ENCODE measurements around the gene GRAP2. TPM values are rescaled to one million over a fixed set of nuclear protein-coding genes. Genes with fewer than 3 reads are reported as not detected.
"Not testable (repeated sequence)": the region's sequence is repeated elsewhere in the genome, so short reads cannot be mapped to it uniquely, and the experiment has no call there.

Gene GRAP2
- total RNA-seq, 2 experiments from 2014 or later, result 263 to 266 TPM

DNA sequence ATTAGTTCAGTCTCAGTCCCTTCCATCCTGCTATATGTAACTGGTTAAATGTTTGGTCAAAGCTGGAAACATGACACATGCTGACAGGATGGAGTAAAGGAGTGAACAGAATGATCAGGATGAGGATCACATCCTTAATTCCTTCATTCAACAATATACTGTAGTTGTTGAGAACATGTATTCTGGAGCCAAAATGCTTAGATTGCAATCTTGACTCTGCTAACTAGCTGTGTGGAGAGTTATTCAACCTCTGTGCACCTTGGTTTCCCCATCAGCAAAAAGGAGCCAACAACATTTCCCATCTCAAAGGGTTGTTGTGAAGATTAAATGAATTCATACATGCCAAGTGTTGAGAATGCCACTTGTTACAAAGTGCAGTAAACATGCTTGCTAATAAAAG lies 20.2 kb upstream of the GRAP2 start:
- POLR2A ChIA-PET, result no interaction called here
- H3K4me1 Mint-ChIP-seq, result peaks cover 2% of the 10 kb centered on the region
- DNase-seq (no peak), ATAC-seq (ENCODE audit: low read depth) (no peak)
- H3K36me3 Mint-ChIP-seq, result no peaks in the 10 kb centered on the region
- no peaks in the 10 kb centered on the region for H3K9me3 Mint-ChIP-seq
- H3K4me3 Mint-ChIP-seq, result no peak overlapping the region
- H3K27me3 Mint-ChIP-seq, result peaks cover 6% of the 10 kb centered on the region
- no peak overlapping the region for H3K27ac Mint-ChIP-seq

DNA sequence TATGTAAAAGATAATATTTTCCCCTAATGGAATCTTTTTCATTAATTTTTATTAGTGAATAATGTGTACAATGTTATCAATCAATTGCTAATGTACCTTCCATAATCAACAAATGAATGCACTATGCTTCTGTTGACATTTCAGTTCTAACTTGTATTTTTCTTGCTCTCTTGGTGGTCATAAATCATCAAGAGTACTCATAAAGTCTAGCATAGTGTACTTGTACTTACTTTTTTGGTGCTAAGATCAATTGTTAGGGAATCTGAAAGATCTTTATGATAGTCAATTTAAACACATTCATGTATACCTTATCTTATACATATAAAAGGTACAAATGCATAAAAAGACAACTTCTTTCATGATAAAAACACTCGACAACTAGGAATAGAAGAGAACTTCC lies 17.8 kb upstream of the GRAP2 start:
- no peak for DNase-seq
- no peak for ATAC-seq (ENCODE audit: low read depth)
- peaks cover 6% of the 10 kb centered on the region for H3K27me3 Mint-ChIP-seq
- no peak overlapping the region for H3K4me3 Mint-ChIP-seq
- H3K36me3 Mint-ChIP-seq, result no peaks in the 10 kb centered on the region
- no peaks in the 10 kb centered on the region for H3K9me3 Mint-ChIP-seq
- H3K27ac Mint-ChIP-seq, result no peak overlapping the region
- POLR2A ChIA-PET, result no interaction called here
- peaks cover 2% of the 10 kb centered on the region for H3K4me1 Mint-ChIP-seq

DNA sequence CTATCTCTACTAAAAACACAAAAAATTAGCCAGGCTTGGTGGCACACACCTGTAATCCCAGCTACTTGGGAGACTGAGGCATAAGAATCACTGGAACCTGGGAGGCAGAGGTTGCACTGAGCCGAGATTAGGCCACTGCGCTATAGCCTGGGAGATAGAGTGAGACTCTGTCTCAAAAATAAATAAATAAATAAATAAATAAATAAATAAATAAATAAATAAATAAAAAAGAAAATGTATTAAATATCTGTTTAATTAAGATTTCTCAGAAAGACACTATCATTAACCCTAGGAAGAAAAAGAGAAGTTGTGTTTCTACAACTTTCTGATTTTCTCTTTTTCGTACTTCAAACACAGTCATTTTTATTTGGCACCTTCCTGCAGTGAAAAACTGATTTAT lies 11.0 kb upstream of the GRAP2 start:
- H3K27ac Mint-ChIP-seq, DNase-seq, POLR2A ChIA-PET: not testable (repeated sequence)

DNA sequence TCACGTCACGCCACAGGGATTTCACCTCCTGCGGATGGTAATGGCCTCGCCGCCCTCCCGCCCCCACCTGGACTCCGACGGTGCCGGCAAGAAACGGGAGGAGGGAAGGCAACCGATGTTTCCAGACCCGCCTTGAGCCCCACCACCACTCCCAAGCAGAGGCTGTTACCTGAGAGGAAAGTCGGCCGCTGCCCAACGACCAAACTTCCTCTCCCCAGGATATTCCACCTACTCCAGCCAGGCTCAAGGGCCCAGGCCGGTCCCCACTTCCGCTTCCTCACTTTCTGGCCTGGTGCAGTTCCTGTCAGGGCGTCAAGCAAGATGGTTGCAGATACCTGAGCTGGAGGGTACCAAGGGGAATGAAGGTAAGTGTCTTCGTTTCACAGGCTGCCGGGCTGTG lies 7.4 kb upstream of the GRAP2 start, which contains the start of gene ENTHD1:
ENTHD1 (minus strand) TSS at position 235 of the 400 bp plus-strand sequence. CDS start 6,012 bp downstream, outside the sequence.
- POLR2A ChIA-PET, result no interaction called here
- no peaks in the 10 kb centered on the region for H3K27me3 Mint-ChIP-seq
- peaks cover 5% of the 10 kb centered on the region for H3K36me3 Mint-ChIP-seq
- H3K27ac Mint-ChIP-seq, result no peak within 1 kb of the TSS
- ATAC-seq (ENCODE audit: low read depth) (no peak), DNase-seq (no peak)
- H3K4me1 Mint-ChIP-seq, result peaks cover 5% of the 10 kb centered on the region
- H3K4me3 Mint-ChIP-seq, result no peak within 1 kb of the TSS
- no peaks in the 10 kb centered on the region for H3K9me3 Mint-ChIP-seq

More for the DNA sequence above, 11.0 kb upstream of the GRAP2 start:
- H3K9me3 Mint-ChIP-seq; H3K36me3 Mint-ChIP-seq; H3K4me3 Mint-ChIP-seq; H3K4me1 Mint-ChIP-seq; ATAC-seq (ENCODE audit: low read depth); H3K27me3 Mint-ChIP-seq: not testable (repeated sequence)

DNA sequence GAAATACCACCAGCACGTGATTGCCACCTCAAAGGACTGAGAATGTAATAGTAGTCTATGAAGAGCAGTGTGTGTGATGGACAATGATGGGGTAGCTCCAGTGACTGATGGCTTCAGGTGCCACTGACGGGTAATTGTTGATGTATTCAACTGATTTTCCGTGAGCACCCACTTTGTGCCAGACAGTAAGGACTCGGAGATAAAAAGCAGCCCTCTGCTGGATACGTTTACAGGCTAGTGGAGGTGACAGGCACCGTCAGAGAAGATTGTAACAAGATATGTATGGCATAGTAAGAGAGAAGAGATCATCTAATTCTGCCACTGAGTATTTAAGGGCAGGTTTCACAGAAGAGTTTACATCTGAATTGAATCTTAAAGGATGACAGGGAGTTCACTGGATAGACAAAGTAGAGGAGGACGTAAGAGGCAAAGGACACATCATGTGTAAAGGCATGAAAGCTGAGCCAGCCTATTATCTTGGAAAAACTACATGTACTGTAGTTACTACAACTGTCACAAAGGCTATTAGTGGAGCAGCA lies 6.3 kb upstream of the GRAP2 start:
- Mint-ChIP-seq H3K9me3 (no peaks in the 10 kb centered on the region), H3K36me3 (peaks cover 5% of the 10 kb centered on the region), H3K4me1 (peaks cover 12% of the 10 kb centered on the region), H3K4me3 (no peak overlapping the region), H3K27ac (no peak overlapping the region), H3K27me3 (no peaks in the 10 kb centered on the region)
- ATAC-seq (ENCODE audit: low read depth) (no peak), DNase-seq (no peak)
- POLR2A ChIA-PET, result no interaction called here

DNA sequence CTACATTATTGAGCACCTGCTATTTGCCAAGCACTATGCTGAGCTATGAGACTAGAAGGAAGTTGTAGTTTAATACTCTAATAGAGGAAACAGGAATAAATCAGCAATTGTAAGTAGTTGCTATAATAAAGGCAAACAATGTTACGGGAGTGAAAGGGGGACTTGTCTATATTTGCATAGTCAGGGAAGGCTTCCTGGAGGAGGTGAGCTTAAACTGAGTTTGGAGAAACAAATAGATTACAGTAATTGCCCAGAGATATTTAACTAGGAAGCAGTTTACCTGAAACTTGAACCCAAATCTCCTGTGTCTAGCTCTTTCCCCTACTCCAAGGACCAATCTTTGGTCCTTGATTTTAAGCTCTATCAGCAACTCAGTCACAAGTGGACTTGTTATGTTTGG lies 5.2 kb upstream of the GRAP2 start:
- H3K4me3 Mint-ChIP-seq, result no peak overlapping the region
- H3K4me1 Mint-ChIP-seq, result peaks cover 17% of the 10 kb centered on the region
- no peak overlapping the region for H3K27ac Mint-ChIP-seq
- no peak for ATAC-seq (ENCODE audit: low read depth)
- H3K9me3 Mint-ChIP-seq, result no peaks in the 10 kb centered on the region
- POLR2A ChIA-PET, result interaction anchor here (0.8 kb wide), 1 partner anchor 143 kb away, joined by 3 read pairs; no protein-coding TSS in a partner anchor
- H3K36me3 Mint-ChIP-seq, result peaks cover 5% of the 10 kb centered on the region
- DNase-seq, result no peak
- H3K27me3 Mint-ChIP-seq, result no peaks in the 10 kb centered on the region

DNA sequence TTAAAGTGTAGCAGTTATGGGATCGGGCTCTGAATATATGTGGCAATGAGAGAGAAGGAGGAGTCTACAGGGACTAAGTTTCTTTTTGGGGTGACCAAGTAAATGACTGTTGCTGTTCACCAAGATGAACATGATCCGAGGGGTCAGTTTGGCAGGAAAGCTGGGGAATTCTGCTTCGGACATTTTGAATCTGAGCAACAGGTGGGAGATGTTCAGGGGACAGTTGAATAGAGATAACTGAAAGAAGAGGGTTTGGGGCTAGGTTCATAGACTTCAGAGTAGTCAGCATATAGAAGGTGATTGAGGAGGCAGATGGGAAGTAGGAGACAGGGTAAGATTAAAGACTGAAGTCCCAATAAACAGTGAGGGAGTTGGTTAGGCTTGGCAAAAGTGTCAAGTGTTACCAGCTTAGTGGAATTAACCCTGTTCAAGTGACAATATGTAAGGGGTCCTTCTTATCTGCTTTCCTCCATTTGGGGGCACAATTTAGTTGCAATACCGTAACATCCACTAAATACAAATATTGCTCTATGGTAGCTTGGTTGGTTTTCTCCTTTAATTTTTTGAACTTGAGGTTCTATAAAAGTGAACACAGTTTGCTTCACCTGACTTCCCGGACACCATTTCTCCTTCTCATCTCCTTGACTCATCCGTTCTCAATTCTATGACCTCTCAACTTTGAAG lies 4.4 kb upstream of the GRAP2 start:
- Mint-ChIP-seq H3K36me3 (peaks cover 7% of the 10 kb centered on the region), H3K27me3 (no peaks in the 10 kb centered on the region), H3K27ac (no peak overlapping the region), H3K4me1 (peaks cover 17% of the 10 kb centered on the region), H3K4me3 (no peak overlapping the region), H3K9me3 (no peaks in the 10 kb centered on the region)
- POLR2A ChIA-PET, result interaction anchor here (0.7 to 1.9 kb wide), 8 partner anchors 10 to 143 kb away, joined by 3 to 13 read pairs (median 3); no protein-coding TSS in a partner anchor
- DNase-seq, result no peak
- no peak for ATAC-seq (ENCODE audit: low read depth)

DNA sequence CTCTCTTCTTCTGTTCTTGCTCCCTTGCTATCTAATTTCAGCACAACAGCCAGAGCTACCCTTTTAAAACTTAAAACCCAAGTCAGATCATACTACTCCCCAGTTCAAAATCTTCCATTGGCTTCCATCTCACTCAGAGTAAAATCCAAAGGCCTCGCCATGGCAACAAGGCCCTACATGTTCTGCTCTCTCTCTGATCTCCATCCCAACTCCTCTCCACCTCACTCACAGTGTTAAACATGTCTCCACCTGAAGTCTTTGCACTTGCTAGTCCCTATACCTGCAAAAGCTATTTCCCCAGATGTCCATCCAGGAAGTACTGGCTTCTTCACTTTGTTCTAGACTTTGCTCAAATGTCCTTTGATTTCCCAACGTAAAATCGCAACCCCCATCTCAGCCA lies 3.0 kb upstream of the GRAP2 start:
- no peaks in the 10 kb centered on the region for H3K9me3 Mint-ChIP-seq
- H3K27me3 Mint-ChIP-seq, result no peaks in the 10 kb centered on the region
- DNase-seq (no peak), ATAC-seq (ENCODE audit: low read depth) (no peak)
- POLR2A ChIA-PET, result interaction anchor here (0.7 to 4.6 kb wide), 8 partner anchors 10 to 146 kb away, joined by 3 to 63 read pairs (median 4); no protein-coding TSS in a partner anchor
- H3K36me3 Mint-ChIP-seq, result peaks cover 15% of the 10 kb centered on the region
- H3K4me1 Mint-ChIP-seq, result peaks cover 14% of the 10 kb centered on the region
- H3K27ac Mint-ChIP-seq, result no peak overlapping the region
- no peak overlapping the region for H3K4me3 Mint-ChIP-seq

DNA sequence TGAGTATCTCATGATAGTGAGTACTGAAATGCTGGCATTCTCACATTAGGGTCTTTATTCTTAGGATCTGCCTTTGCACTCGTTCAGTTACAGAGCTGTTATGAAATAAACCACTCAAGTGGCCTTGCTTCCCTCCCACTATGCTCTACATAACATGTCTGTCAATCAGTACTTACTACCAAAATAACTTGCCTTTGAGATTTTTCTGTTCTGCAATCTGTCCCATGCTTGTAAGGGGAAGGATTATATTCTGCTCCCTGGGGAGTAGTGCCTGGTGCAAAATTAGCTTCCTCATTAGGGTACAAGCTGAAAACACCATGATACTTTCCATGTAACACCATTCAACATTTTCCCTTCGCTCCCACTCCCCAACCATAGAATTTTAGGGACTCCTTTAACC lies 1.9 kb upstream of the GRAP2 start:
- Mint-ChIP-seq H3K27ac (peak overlapping the region; percentile 84), H3K9me3 (no peaks in the 10 kb centered on the region), H3K4me3 (no peak overlapping the region), H3K36me3 (peaks cover 23% of the 10 kb centered on the region), H3K27me3 (no peaks in the 10 kb centered on the region), H3K4me1 (peaks cover 14% of the 10 kb centered on the region)
- DNase-seq, result no peak
- ATAC-seq (ENCODE audit: low read depth), result no peak
- POLR2A ChIA-PET, result interaction anchor here (1.1 to 4.6 kb wide), 6 partner anchors 9 to 145 kb away, joined by 3 to 63 read pairs (median 4); no protein-coding TSS in a partner anchor

DNA sequence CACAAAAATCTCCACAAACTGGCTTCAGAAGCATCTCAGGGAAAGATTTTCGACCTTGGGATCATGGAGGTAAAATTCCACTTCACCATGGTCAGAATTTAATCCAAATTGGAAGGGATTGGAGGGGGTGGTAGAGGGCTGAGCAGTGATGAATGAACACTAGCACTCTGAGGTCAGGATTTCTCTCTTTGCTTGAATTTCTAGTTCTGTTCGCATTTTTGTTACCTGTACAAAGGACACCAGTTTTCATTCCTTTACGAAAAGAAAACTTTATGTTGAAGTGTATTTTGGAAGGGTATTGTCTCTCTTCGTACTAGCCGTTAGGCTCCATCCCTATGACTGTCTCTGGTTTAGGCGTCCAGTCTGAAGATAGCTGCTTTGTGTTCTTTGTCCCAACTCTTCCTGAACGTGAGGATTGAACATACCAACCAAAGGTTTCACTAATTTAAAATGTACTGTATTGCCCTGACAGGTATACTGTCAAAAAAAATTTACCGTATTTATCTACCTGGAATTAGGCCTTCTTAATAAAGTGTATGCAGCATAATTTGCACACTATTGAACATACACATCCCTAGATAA lies 772 bp downstream of the GRAP2 start:
- DNase-seq (no peak), ATAC-seq (ENCODE audit: low read depth) (no peak)
- peaks cover 21% of the 10 kb centered on the region for H3K4me1 Mint-ChIP-seq
- H3K4me3 Mint-ChIP-seq, result peak overlapping the region; percentile 99
- H3K36me3 Mint-ChIP-seq, result peaks cover 45% of the 10 kb centered on the region
- no peaks in the 10 kb centered on the region for H3K9me3 Mint-ChIP-seq
- no peaks in the 10 kb centered on the region for H3K27me3 Mint-ChIP-seq
- peak overlapping the region; percentile 98 for H3K27ac Mint-ChIP-seq
- POLR2A ChIA-PET, result interaction anchor here (1.0 to 4.6 kb wide), 5 partner anchors 13 to 34 kb away, joined by 3 to 63 read pairs (median 17); no protein-coding TSS in a partner anchor

DNA sequence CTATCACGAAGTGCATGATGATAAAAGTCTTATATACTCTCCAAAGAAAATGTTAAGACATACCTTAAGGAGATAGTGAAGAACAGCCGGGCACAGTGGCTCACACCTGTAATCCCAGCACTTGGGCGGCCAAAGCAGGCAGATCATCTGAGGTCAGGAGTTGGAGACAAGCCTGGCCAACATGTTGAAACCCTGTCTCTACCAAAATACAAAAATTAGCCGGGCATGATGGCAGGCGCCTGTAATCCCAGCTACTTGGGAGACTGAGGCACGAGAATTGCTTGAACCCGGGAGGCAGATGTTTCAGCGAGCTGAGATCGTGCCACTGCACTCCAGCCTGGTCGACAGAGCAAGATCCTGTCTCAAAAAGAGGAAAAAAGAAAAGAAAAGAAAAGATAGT lies 3.1 kb downstream of the GRAP2 start:
- not testable (repeated sequence) for H3K27me3 Mint-ChIP-seq
- H3K4me1 Mint-ChIP-seq, result peaks cover 33% of the 10 kb centered on the region

DNA sequence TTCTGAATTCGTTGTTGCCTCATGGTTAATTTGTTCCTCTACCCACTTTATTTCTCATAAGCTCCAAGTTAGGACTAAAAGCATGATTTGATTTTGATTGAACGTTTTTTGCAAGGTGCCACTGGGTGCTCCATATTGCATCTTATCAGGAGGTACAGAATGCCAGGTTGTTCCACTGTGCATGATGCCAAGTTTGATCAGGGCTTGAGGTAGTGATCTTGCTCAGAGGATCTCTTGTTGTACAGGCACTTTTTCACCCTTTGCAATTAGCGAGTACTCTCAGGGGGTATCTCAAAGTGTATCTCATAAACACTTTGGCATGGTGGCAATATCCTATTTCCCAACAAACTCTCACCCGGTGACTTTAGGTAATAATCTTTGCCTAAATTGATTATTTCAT lies 4.0 kb downstream of the GRAP2 start:
- Mint-ChIP-seq H3K4me1 (peaks cover 35% of the 10 kb centered on the region), H3K9me3 (no peaks in the 10 kb centered on the region), H3K27ac (peak overlapping the region; percentile 96), H3K4me3 (peak overlapping the region; percentile 99), H3K27me3 (no peaks in the 10 kb centered on the region), H3K36me3 (peaks cover 53% of the 10 kb centered on the region)
- no peak for DNase-seq
- POLR2A ChIA-PET, result interaction anchor here (0.9 to 17.3 kb wide), 4 partner anchors 11 to 139 kb away, joined by 3 to 543 read pairs (median 103); no protein-coding TSS in a partner anchor
- ATAC-seq (ENCODE audit: low read depth), result no peak

More for the DNA sequence above, 3.1 kb downstream of the GRAP2 start:
- ATAC-seq (ENCODE audit: low read depth); H3K9me3 Mint-ChIP-seq: not testable (repeated sequence)
- H3K27ac Mint-ChIP-seq, result peak overlapping the region; percentile 96
- H3K36me3 Mint-ChIP-seq, result peaks cover 50% of the 10 kb centered on the region
- DNase-seq, result peak; percentile 42
- H3K4me3 Mint-ChIP-seq, result peak overlapping the region; percentile 99
- POLR2A ChIA-PET, result interaction anchor here (0.9 to 17.3 kb wide), 6 partner anchors 7 to 141 kb away, joined by 3 to 543 read pairs (median 32); no protein-coding TSS in a partner anchor

DNA sequence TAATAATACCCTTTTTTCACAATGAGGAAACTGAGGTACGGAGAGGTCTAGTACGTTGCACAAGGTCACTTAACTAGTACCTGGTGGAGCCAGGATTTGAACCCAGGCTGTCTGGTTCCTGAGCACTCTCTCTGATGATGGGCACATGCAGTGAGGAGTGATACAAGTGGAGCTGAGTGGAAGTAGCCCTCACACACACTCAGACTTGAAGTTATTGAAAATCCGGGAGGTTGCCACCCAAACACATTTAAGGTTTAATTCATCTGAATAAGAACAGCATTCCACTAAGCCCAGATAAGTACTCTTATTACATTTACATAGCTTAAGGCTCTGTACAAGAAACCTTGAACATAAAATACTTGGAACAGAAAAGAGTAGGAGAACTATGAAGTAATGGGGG lies 4.8 kb downstream of the GRAP2 start:
- ATAC-seq (ENCODE audit: low read depth) (no peak), DNase-seq (no peak)
- H3K4me3 Mint-ChIP-seq, result peak overlapping the region; percentile 99
- H3K4me1 Mint-ChIP-seq, result peaks cover 36% of the 10 kb centered on the region
- no peaks in the 10 kb centered on the region for H3K9me3 Mint-ChIP-seq
- H3K36me3 Mint-ChIP-seq, result peaks cover 56% of the 10 kb centered on the region
- POLR2A ChIA-PET, result interaction anchor here (0.6 to 17.3 kb wide), 8 partner anchors 9 to 495 kb away, joined by 3 to 543 read pairs (median 8); no protein-coding TSS in a partner anchor
- peak overlapping the region; percentile 96 for H3K27ac Mint-ChIP-seq
- H3K27me3 Mint-ChIP-seq, result no peaks in the 10 kb centered on the region

All from activated naive CD8-positive, alpha-beta T cell treated with anti-CD3 and anti-CD28 coated beads, Interleukin-2, amount 10 ng/mL, durations not matched to agents 7 days and 5 days (primary cell).